Measurements from ENCODE around the gene SNTB2.

SNTB2 gene

DNA sequence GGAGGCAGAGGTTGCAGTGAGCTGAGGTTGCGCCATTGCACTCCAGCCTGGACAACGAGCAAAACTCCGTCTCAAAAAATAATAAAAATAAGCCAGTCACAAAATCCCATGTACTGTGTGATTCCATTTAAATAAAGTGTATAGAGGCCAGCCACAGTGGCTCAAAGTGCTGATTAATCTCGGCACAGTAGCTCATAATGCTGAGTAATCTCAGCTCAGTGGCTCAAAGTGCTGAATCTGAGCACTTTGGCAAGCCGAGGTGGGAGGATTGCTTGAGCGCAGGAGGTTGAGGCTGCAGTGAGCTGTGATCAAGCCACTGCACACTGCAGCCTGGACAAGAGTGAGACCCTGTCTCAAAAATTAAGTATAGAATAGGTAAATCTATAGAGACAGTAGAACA is 159.7 kb downstream of the SNTB2 start:
- Histone ChIP-seq H3K36me3 (ENCODE audit: control insufficient read depth in 1 of 2, insufficient read depth in 2 of 2, low read length in 2 of 2) (peaks cover 5 to 24% of the 10 kb centered on the region in 2 donors), H3K4me1 (ENCODE audit: control insufficient read depth in 1 of 2, insufficient read depth in 2 of 2, low read length in 2 of 2) (no peaks in the 10 kb centered on the region), H3K9me3 (ENCODE audit: control insufficient read depth in 1 of 2, low read length in 2 of 2) (no peaks in the 10 kb centered on the region), H3K27me3 (ENCODE audit: control insufficient read depth in 1 of 2, insufficient read depth in 2 of 2, low read length in 2 of 2) (no peaks in the 10 kb centered on the region), H3K9ac (ENCODE audit: low read depth in 1 of 2, low read length in 2 of 2) (no peak overlapping the region), H3K27ac (ENCODE audit: low read depth, low read length) (no peak overlapping the region), H3K4me3 (ENCODE audit: low read depth in 1 of 2, low read length in 2 of 2) (no peak overlapping the region)

DNA sequence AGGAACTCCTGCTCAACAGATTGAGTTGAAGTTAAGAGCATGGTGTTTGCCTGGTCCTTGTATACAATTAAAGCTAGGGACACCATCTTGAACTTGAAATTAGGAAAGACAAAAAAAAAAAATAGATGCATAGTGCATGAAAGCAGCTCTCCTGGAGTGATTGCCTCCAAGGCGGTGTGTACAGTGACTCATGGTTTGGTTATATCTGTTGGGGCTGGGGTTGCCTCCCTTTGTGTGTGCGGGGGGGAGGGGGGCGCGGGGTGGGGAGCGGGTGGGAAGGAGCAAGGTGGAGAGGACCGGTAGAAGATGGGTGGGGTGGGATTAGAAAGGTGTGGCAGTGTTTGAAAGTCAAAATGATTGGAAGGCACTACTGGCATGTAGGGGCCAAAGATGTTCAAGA is 161.3 kb downstream of the SNTB2 start:
- H3K27me3 ChIP-seq (ENCODE audit: control insufficient read depth in 1 of 2, insufficient read depth in 2 of 2, low read length in 2 of 2) = no peaks in the 10 kb centered on the region
- H3K9ac ChIP-seq (ENCODE audit: low read depth in 1 of 2, low read length in 2 of 2) = no peak overlapping the region
- H3K9me3 ChIP-seq (ENCODE audit: control insufficient read depth in 1 of 2, low read length in 2 of 2) = no peaks in the 10 kb centered on the region
- H3K4me1 ChIP-seq (ENCODE audit: control insufficient read depth in 1 of 2, insufficient read depth in 2 of 2, low read length in 2 of 2) = peaks cover 4% of the 10 kb centered on the region in 2 donors
- no peak overlapping the region for H3K4me3 ChIP-seq (ENCODE audit: low read depth in 1 of 2, low read length in 2 of 2)
- peaks cover 2 to 18% of the 10 kb centered on the region in 2 donors for H3K36me3 ChIP-seq (ENCODE audit: control insufficient read depth in 1 of 2, insufficient read depth in 2 of 2, low read length in 2 of 2)
- no peak overlapping the region for H3K27ac ChIP-seq (ENCODE audit: low read depth, low read length)

DNA sequence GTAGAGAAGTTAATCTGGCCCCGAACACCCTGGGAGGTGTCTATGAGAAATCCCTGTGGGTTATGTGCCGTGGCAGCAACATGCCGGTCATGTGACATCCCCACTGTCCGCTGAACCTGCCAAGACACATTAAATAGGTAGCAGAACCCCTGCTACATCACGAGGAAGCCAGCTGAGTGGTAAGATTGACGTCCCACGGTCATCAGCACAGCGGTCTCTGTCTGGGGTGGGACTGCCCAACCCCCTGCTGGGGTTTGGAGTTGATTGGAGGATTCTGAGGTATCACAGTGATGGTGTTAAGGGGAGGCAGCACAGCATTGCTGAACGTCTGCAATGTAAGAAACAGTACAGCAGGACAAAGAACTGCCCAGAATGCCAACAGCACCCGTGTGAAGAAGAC is 162.6 kb downstream of the SNTB2 start:
- Histone ChIP-seq H3K4me3 (ENCODE audit: low read depth in 1 of 2, low read length in 2 of 2) (no peak overlapping the region), H3K9ac (ENCODE audit: low read depth in 1 of 2, low read length in 2 of 2) (no peak overlapping the region), H3K9me3 (ENCODE audit: control insufficient read depth in 1 of 2, low read length in 2 of 2) (no peaks in the 10 kb centered on the region), H3K4me1 (ENCODE audit: control insufficient read depth in 1 of 2, insufficient read depth in 2 of 2, low read length in 2 of 2) (peaks cover 4% of the 10 kb centered on the region in 2 donors), H3K27me3 (ENCODE audit: control insufficient read depth in 1 of 2, insufficient read depth in 2 of 2, low read length in 2 of 2) (no peaks in the 10 kb centered on the region), H3K36me3 (ENCODE audit: control insufficient read depth in 1 of 2, insufficient read depth in 2 of 2, low read length in 2 of 2) (peaks cover 0 to 15% of the 10 kb centered on the region in 2 donors), H3K27ac (ENCODE audit: low read depth, low read length) (no peak overlapping the region)

DNA sequence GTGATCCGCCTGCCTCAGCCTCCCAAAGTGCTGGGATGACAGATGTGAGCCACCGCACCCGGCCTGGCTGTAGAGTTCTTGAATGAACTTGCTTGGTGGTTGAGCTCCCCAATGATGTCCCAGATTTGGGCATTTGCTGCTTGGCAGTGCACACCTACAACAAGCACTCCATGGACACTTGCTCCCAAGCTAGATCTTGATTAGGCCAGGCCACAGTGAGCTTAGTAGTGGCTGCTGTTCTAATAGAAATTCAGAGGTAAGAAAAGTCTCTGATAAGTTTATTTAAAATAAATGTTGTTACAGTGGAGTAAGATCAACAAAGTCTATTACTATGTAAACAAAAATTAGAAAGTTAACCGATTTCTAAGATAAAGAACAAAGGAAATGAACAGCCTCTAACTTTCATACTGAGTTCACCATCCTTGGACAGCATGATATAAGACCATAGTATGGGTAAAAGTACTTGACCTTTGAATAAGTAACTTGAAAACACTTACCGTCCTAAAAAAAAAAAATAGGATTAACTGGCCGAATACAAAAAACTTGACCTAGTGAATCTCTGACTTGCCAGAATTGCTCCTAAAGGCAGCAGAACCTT is 163.7 kb downstream of the SNTB2 start:
- peak overlapping the region in 1 of 2 donors; percentile 58 for H3K9ac ChIP-seq (ENCODE audit: low read depth in 1 of 2, low read length in 2 of 2)
- H3K9me3 ChIP-seq (ENCODE audit: control insufficient read depth in 1 of 2, low read length in 2 of 2) = no peaks in the 10 kb centered on the region
- H3K4me1 ChIP-seq (ENCODE audit: control insufficient read depth in 1 of 2, insufficient read depth in 2 of 2, low read length in 2 of 2) = peaks cover 4% of the 10 kb centered on the region in 2 donors
- H3K27me3 ChIP-seq (ENCODE audit: control insufficient read depth in 1 of 2, insufficient read depth in 2 of 2, low read length in 2 of 2) = no peaks in the 10 kb centered on the region
- H3K27ac ChIP-seq (ENCODE audit: low read depth, low read length) = no peak overlapping the region
- peak overlapping the region; percentile 53 to 58 for H3K4me3 ChIP-seq (ENCODE audit: low read depth in 1 of 2, low read length in 2 of 2)
- peaks cover 0 to 24% of the 10 kb centered on the region in 2 donors for H3K36me3 ChIP-seq (ENCODE audit: control insufficient read depth in 1 of 2, insufficient read depth in 2 of 2, low read length in 2 of 2)

DNA sequence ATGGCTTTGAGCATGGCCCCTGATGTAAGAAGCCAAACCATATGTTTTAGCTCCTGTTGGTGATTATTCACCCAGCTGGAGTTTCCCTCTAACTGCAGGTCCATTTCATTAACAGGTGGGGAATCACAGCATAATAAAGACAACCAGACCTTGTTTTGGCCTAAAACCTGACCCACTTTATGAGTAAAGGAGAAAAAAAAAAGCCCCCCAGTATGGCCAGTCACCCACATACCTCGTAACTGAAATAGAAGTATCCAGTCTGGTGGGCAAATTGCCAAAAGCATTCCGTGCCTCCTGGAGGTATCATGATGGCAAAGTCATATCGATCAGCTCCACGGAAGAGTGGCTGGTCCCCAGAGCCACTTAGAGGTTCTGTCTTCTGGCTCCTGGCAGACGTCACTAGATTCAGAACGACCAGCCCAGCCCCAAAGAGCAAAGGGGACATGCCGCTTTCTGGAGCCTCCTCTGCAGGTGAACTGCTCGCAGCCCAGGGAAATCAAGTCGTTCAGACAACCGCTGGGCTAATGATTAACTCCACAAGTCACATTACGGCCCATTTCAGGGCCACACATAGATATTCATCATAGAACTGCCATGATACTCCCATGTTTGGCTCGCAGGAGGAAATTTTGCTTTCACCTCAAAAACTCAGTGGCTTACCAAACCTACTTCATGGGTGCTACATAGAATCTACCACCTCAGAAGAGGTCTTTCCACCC is 164.5 kb downstream of the SNTB2 start, which contains the start of gene TMED6:
TSS of gene TMED6 (minus strand) at position 478 of the 719 bp plus-strand sequence. CDS start at position 445, 33 bp downstream.
- peaks cover 0 to 31% of the 10 kb centered on the region in 2 donors for H3K36me3 ChIP-seq (ENCODE audit: control insufficient read depth in 1 of 2, insufficient read depth in 2 of 2, low read length in 2 of 2)
- H3K9me3 ChIP-seq (ENCODE audit: control insufficient read depth in 1 of 2, low read length in 2 of 2) = no peaks in the 10 kb centered on the region
- peak within 1 kb of the TSS; percentile 30 to 58 for H3K9ac ChIP-seq (ENCODE audit: low read depth in 1 of 2, low read length in 2 of 2)
- no peaks in the 10 kb centered on the region for H3K27me3 ChIP-seq (ENCODE audit: control insufficient read depth in 1 of 2, insufficient read depth in 2 of 2, low read length in 2 of 2)
- peak within 1 kb of the TSS; percentile 53 to 58 for H3K4me3 ChIP-seq (ENCODE audit: low read depth in 1 of 2, low read length in 2 of 2)
- H3K4me1 ChIP-seq (ENCODE audit: control insufficient read depth in 1 of 2, insufficient read depth in 2 of 2, low read length in 2 of 2) = peaks cover 4% of the 10 kb centered on the region in 2 donors
- H3K27ac ChIP-seq (ENCODE audit: low read depth, low read length) = no peak within 1 kb of the TSS

Measured in duodenal mucosa (tissue), 2 donors.